Peyer's patch (tissue), 4 donors: Measurements from ENCODE around the gene NRXN3. TPM values are rescaled to one million over a fixed set of nuclear protein-coding genes. Genes with fewer than 3 reads are reported as not detected.

ENCODE experiments used
- DNase-seq, 3 donors: peaks; one replicate each; pipeline ENCODE4 v3.0.0-alpha.2; 2017 to 2019
- H3K27ac ChIP-seq, 4 donors: fragments of 200-600 bp; sonication (generic); one replicate each; pipeline ENCODE4 v1.5.1; 2016 to 2019
- H3K27me3 ChIP-seq, 2 donors: fragments of 200-600 bp; sonication (generic); one replicate each; pipeline ENCODE4 v1.5.1; 2019
- H3K36me3 ChIP-seq, 3 donors: fragments of 200-600 bp; sonication (generic); one replicate each; pipeline ENCODE4 v1.5.1; 2016 to 2019
- H3K4me1 ChIP-seq, 4 donors: fragments of 200-600 bp; sonication (generic); one replicate each; pipeline ENCODE4 v1.5.1; 2016 to 2019
- H3K4me3 ChIP-seq, 4 donors: fragments of 200-600 bp; sonication (generic); 1 replicate in 3 of 4; 2 replicates in 1 of 4; pipeline ENCODE4 v1.5.1; 2016 to 2019; ENCODE audit warnings: mild to moderate bottlenecking in 1 of 4
- H3K9me3 ChIP-seq, 4 donors: fragments of 200-600 bp; sonication (generic); one replicate each; pipeline ENCODE4 v1.5.1; 2016 to 2019; ENCODE audit warnings: mild to moderate bottlenecking in 1 of 4
- POLR2A ChIP-seq, 2 donors: fragments of 450-650 bp; IDR thresholded peaks; one replicate each; pipeline ENCODE4 v1.5.1; 2017; ENCODE audit warnings: antibody characterized with exemption in 2 of 2, mild to moderate bottlenecking in 2 of 2, moderate library complexity in 2 of 2
- total RNA-seq, 4 donors: library from RNA; depleted of rRNA; stranded (reverse); fragments of >200 nt; gene quantifications; one replicate each; pipeline ENCODE4 v1.1.0, GENCODE V29; 2016
- TF ChIP-seq, protein P1 (sequence below), 6 experiments: fragments of 450-650 bp in 4 of 6; fragments of 200-600 bp in 2 of 6; sonication (generic) in 1 of 6; IDR thresholded peaks; one replicate each; pipeline ENCODE4 v1.5.1; 2017 to 2019; ENCODE audit warnings: antibody characterized with exemption in 6 of 6, mild to moderate bottlenecking in 3 of 6, moderate library complexity in 1 of 6

The NRXN3 gene
- total RNA-seq, 4 donors from 2014 or later = 1.6 to 10.2 (median 4.4) TPM

DNA sequence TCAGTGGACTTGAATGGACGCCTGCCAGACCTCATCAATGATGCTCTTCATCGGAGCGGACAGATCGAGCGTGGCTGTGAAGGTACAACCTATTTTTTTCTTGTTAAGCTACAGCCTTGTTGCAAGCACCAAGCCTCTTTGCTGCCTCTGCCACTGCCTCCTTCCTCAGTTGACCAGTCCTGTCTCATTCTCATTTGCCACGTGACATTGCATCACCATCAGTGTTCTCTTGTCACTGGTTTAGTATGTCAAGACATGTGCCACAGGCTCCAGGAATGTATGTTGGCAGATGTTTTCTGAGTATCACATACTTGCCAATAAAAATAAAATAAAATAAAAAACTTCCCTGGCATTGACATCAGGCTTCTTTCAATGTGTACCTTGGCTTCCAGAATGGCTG, 798.1 kb downstream of the NRXN3 start:
- Histone ChIP-seq H3K27me3 (no peaks in the 10 kb centered on the region), H3K4me3 (no peak overlapping the region), H3K36me3 (no peaks in the 10 kb centered on the region), H3K27ac (no peak overlapping the region), H3K9me3 (no peaks in the 10 kb centered on the region), H3K4me1 (no peaks in the 10 kb centered on the region)
- no peak for DNase-seq
- TF ChIP-seq, protein P1, sequence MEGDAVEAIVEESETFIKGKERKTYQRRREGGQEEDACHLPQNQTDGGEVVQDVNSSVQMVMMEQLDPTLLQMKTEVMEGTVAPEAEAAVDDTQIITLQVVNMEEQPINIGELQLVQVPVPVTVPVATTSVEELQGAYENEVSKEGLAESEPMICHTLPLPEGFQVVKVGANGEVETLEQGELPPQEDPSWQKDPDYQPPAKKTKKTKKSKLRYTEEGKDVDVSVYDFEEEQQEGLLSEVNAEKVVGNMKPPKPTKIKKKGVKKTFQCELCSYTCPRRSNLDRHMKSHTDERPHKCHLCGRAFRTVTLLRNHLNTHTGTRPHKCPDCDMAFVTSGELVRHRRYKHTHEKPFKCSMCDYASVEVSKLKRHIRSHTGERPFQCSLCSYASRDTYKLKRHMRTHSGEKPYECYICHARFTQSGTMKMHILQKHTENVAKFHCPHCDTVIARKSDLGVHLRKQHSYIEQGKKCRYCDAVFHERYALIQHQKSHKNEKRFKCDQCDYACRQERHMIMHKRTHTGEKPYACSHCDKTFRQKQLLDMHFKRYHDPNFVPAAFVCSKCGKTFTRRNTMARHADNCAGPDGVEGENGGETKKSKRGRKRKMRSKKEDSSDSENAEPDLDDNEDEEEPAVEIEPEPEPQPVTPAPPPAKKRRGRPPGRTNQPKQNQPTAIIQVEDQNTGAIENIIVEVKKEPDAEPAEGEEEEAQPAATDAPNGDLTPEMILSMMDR (IDR thresholded peaks at IDR 0.05) = no peak
- no peak for TF ChIP-seq POLR2A (IDR thresholded peaks at IDR 0.05)

DNA sequence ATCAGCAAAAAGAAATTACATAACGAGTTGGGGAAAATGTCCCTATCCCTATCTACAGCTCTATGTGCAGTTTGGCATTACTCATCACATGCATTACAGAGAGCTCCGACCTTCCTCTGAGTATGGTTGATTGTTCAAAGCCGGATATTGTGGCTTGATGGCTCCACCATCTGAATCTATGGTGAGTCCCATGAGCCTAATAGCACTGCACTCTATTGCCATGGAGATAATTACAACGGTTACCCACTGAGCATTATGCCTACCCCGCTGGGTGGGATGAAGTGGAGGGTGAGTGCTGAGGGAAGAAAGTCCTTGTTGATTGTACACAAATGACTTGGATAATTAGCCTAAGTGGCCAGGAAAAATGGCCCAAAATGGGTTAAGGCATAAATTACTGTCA, 800.5 kb downstream of the NRXN3 start:
- Histone ChIP-seq H3K9me3 (no peaks in the 10 kb centered on the region), H3K36me3 (no peaks in the 10 kb centered on the region), H3K27me3 (no peaks in the 10 kb centered on the region), H3K27ac (no peak overlapping the region), H3K4me1 (no peaks in the 10 kb centered on the region), H3K4me3 (no peak overlapping the region)
- DNase-seq = no peak
- TF ChIP-seq POLR2A (IDR thresholded peaks at IDR 0.05) = no peak
- TF ChIP-seq, protein P1 (IDR thresholded peaks at IDR 0.05) = no peak

DNA sequence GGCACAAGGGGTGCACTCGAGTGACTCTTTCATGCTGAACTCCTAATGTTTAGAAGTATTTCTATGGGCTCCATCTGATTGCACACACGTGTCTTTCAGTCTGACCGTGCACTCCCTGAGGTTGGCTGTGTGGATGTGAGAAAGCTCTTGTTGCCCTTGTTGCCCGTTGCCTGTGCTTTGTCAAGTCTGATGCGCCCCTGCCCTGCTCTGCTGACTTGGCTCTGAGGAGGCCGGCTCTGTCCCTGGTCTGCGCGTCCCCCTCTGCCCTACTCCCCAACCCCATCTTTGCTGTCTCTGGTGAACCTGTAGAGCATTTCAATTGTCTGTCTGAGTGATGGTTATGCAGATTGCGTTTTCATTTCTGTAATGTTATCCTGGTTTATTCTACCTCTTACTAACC, 802.3 kb downstream of the NRXN3 start:
- Histone ChIP-seq H3K4me3 (no peak overlapping the region), H3K27ac (no peak overlapping the region), H3K9me3 (no peaks in the 10 kb centered on the region), H3K27me3 (no peaks in the 10 kb centered on the region), H3K36me3 (no peaks in the 10 kb centered on the region), H3K4me1 (no peaks in the 10 kb centered on the region)
- DNase-seq = no peak
- TF ChIP-seq POLR2A (IDR thresholded peaks at IDR 0.05) = no peak

DNA sequence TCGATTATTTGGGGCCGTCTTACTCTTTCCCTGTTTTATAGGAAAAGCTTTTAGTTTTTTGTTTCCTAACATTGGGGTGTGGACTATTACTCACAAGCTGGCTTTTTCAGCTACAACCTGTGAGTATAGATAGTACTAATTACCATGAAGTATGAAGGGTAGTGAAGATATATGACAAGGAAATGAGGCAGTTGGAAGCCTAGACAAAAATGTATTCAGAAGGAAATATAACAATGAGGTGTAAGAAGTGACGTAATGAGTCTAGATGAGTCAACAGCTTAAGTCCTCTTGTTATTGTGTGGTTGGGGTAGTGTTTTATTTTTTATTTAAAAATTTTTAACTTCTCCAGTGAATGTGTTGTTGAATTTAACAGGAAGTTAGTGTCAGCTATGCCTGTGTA, 804.5 kb downstream of the NRXN3 start:
- Histone ChIP-seq H3K36me3 (no peaks in the 10 kb centered on the region), H3K9me3 (no peaks in the 10 kb centered on the region), H3K27ac (no peak overlapping the region), H3K4me3 (no peak overlapping the region), H3K27me3 (no peaks in the 10 kb centered on the region), H3K4me1 (no peaks in the 10 kb centered on the region)
- DNase-seq = no peak
- TF ChIP-seq, protein P1 (IDR thresholded peaks at IDR 0.05) = no peak
- TF ChIP-seq POLR2A (IDR thresholded peaks at IDR 0.05) = no peak

GRCh38 chr14:78975734-78976133, 805.6 kb downstream of the NRXN3 start:
- Histone ChIP-seq H3K4me3 (no peak overlapping the region), H3K9me3 (no peaks in the 10 kb centered on the region), H3K36me3 (no peaks in the 10 kb centered on the region), H3K27me3 (no peaks in the 10 kb centered on the region), H3K4me1 (no peaks in the 10 kb centered on the region), H3K27ac (no peak overlapping the region)
- no peak for DNase-seq
- TF ChIP-seq, protein P1 (IDR thresholded peaks at IDR 0.05) = no peak
- TF ChIP-seq POLR2A (IDR thresholded peaks at IDR 0.05) = no peak

- no peak for DNase-seq
- TF ChIP-seq POLR2A (IDR thresholded peaks at IDR 0.05) = no peak
- TF ChIP-seq, protein P1 (IDR thresholded peaks at IDR 0.05) = no peak
- no peaks in the 10 kb centered on the region for H3K9me3 ChIP-seq
- H3K36me3 ChIP-seq = no peaks in the 10 kb centered on the region
- no peak overlapping the region for H3K4me3 ChIP-seq
- H3K4me1 ChIP-seq = no peaks in the 10 kb centered on the region
- H3K27ac ChIP-seq = no peak overlapping the region
- H3K27me3 ChIP-seq = no peaks in the 10 kb centered on the region
Observed at GRCh38 chr14:78978896-78979295, 808.7 kb downstream of the NRXN3 start.
